Activated naive CD8-positive, alpha-beta T cell treated with anti-CD3 and anti-CD28 coated beads, Interleukin-2, amount 50 U/mL, for 24 hours (primary cell): ENCODE results near the gene CTIF.

Experiments
- ATAC-seq: fragments of 150-1000 bp; cut with Tn5 transposase; one replicate; pipeline ENCODE4 v1.10.0; 2021
- DNase-seq: peaks from one replicate; pipeline ENCODE4 v3.0.0; 2021
- H3K27ac Mint-ChIP-seq: one replicate; pipeline ENCODE4 v1.8.0; 2021; ENCODE audit warnings: mild to moderate bottlenecking, mixed read lengths
- H3K27me3 Mint-ChIP-seq: one replicate; pipeline ENCODE4 v1.8.0; 2021; ENCODE audit warnings: mixed read lengths
- H3K36me3 Mint-ChIP-seq: one replicate; pipeline ENCODE4 v1.8.0; 2021; ENCODE audit warnings: low read depth, mixed read lengths
- H3K4me1 Mint-ChIP-seq: one replicate; pipeline ENCODE4 v1.8.0; 2021; ENCODE audit warnings: mixed read lengths
- H3K4me3 Mint-ChIP-seq: one replicate; pipeline ENCODE4 v1.8.0; 2021; ENCODE audit warnings: mild to moderate bottlenecking, moderate library complexity, mixed read lengths
- H3K9me3 Mint-ChIP-seq: one replicate; pipeline ENCODE4 v1.8.0; 2021; ENCODE audit warnings: mixed read lengths

Gene CTIF

GRCh38 chr18:48582946-48583345 is 44.1 kb downstream of the CTIF start:
- Mint-ChIP-seq H3K4me1 (peaks cover 2% of the 10 kb centered on the region), H3K27me3 (peaks cover 3% of the 10 kb centered on the region), H3K27ac (no peak overlapping the region), H3K4me3 (no peak overlapping the region), H3K36me3 (peaks cover under 1% of the 10 kb centered on the region), H3K9me3 (peaks cover 8% of the 10 kb centered on the region)
- no peak for DNase-seq
- no peak for ATAC-seq

- no peak for ATAC-seq
- H3K4me3 Mint-ChIP-seq, result no peak overlapping the region
- H3K9me3 Mint-ChIP-seq, result peaks cover 3% of the 10 kb centered on the region
- no peak for DNase-seq
- peaks cover 3% of the 10 kb centered on the region for H3K27me3 Mint-ChIP-seq
- peaks cover 2% of the 10 kb centered on the region for H3K4me1 Mint-ChIP-seq
- H3K27ac Mint-ChIP-seq, result no peak overlapping the region
- H3K36me3 Mint-ChIP-seq, result no peaks in the 10 kb centered on the region
These were observed 44.7 kb downstream of the CTIF start for GRCh38 chr18:48583573-48583972.

- no peaks in the 10 kb centered on the region for H3K4me1 Mint-ChIP-seq
- no peaks in the 10 kb centered on the region for H3K9me3 Mint-ChIP-seq
- H3K36me3 Mint-ChIP-seq, result no peaks in the 10 kb centered on the region
- H3K27ac Mint-ChIP-seq, result no peak overlapping the region
- DNase-seq (no peak), ATAC-seq (no peak)
- no peak overlapping the region for H3K4me3 Mint-ChIP-seq
- peaks cover 1% of the 10 kb centered on the region for H3K27me3 Mint-ChIP-seq
These were observed 51.1 kb downstream of the CTIF start for GRCh38 chr18:48589797-48590519.

- no peaks in the 10 kb centered on the region for H3K36me3 Mint-ChIP-seq
- no peak for DNase-seq
- H3K4me1 Mint-ChIP-seq, result no peaks in the 10 kb centered on the region
These were observed 51.8 kb downstream of the CTIF start for GRCh38 chr18:48590678-48591077.

GRCh38 chr18:48592540-48593171 is 53.8 kb downstream of the CTIF start:
- Mint-ChIP-seq H3K4me3 (no peak overlapping the region), H3K9me3 (no peaks in the 10 kb centered on the region), H3K4me1 (no peaks in the 10 kb centered on the region), H3K36me3 (no peaks in the 10 kb centered on the region), H3K27me3 (peaks cover 1% of the 10 kb centered on the region), H3K27ac (no peak overlapping the region)
- DNase-seq, result no peak
- no peak for ATAC-seq

More at GRCh38 chr18:48590678-48591077, 51.8 kb downstream of the CTIF start:
- H3K27ac Mint-ChIP-seq, result no peak overlapping the region
- no peaks in the 10 kb centered on the region for H3K9me3 Mint-ChIP-seq
- no peak for ATAC-seq
- peaks cover 1% of the 10 kb centered on the region for H3K27me3 Mint-ChIP-seq
- H3K4me3 Mint-ChIP-seq, result no peak overlapping the region

- no peaks in the 10 kb centered on the region for H3K36me3 Mint-ChIP-seq
- H3K27ac Mint-ChIP-seq, result no peak overlapping the region
- no peaks in the 10 kb centered on the region for H3K9me3 Mint-ChIP-seq
- DNase-seq (no peak), ATAC-seq (no peak)
- H3K27me3 Mint-ChIP-seq, result no peaks in the 10 kb centered on the region
- H3K4me1 Mint-ChIP-seq, result no peaks in the 10 kb centered on the region
- H3K4me3 Mint-ChIP-seq, result no peak overlapping the region
These were observed 55.8 kb downstream of the CTIF start for GRCh38 chr18:48594471-48595094.

- DNase-seq (no peak), ATAC-seq (no peak)
- no peak overlapping the region for H3K27ac Mint-ChIP-seq
- no peaks in the 10 kb centered on the region for H3K4me1 Mint-ChIP-seq
- H3K36me3 Mint-ChIP-seq, result no peaks in the 10 kb centered on the region
- no peak overlapping the region for H3K4me3 Mint-ChIP-seq
- no peaks in the 10 kb centered on the region for H3K9me3 Mint-ChIP-seq
- H3K27me3 Mint-ChIP-seq, result no peaks in the 10 kb centered on the region
These were observed 56.9 kb downstream of the CTIF start for GRCh38 chr18:48595703-48596218.

GRCh38 chr18:48597110-48597509 is 58.3 kb downstream of the CTIF start:
- Mint-ChIP-seq H3K9me3 (no peaks in the 10 kb centered on the region), H3K27ac (no peak overlapping the region), H3K27me3 (no peaks in the 10 kb centered on the region), H3K4me1 (no peaks in the 10 kb centered on the region), H3K4me3 (no peak overlapping the region), H3K36me3 (no peaks in the 10 kb centered on the region)
- no peak for DNase-seq
- ATAC-seq, result no peak

- H3K36me3 Mint-ChIP-seq, result no peaks in the 10 kb centered on the region
- H3K4me3 Mint-ChIP-seq, result no peak overlapping the region
- H3K9me3 Mint-ChIP-seq, result peaks cover under 1% of the 10 kb centered on the region
- DNase-seq, result no peak
- ATAC-seq, result no peak
- H3K4me1 Mint-ChIP-seq, result no peaks in the 10 kb centered on the region
- H3K27ac Mint-ChIP-seq, result no peak overlapping the region
- no peaks in the 10 kb centered on the region for H3K27me3 Mint-ChIP-seq
These were observed 58.8 kb downstream of the CTIF start for GRCh38 chr18:48597671-48598070.

GRCh38 chr18:48599391-48599790 is 60.6 kb downstream of the CTIF start:
- no peak overlapping the region for H3K27ac Mint-ChIP-seq
- ATAC-seq, result no peak
- no peaks in the 10 kb centered on the region for H3K4me1 Mint-ChIP-seq

GRCh38 chr18:48600046-48600445 is 61.2 kb downstream of the CTIF start:
- no peak overlapping the region for H3K4me3 Mint-ChIP-seq

More at GRCh38 chr18:48599391-48599790, 60.6 kb downstream of the CTIF start:
- H3K9me3 Mint-ChIP-seq, result peaks cover 4% of the 10 kb centered on the region
- no peaks in the 10 kb centered on the region for H3K36me3 Mint-ChIP-seq
- no peaks in the 10 kb centered on the region for H3K27me3 Mint-ChIP-seq
- no peak for DNase-seq
- H3K4me3 Mint-ChIP-seq, result no peak overlapping the region

GRCh38 chr18:48600456-48601090 is 61.7 kb downstream of the CTIF start:
- Mint-ChIP-seq H3K27ac (no peak overlapping the region), H3K9me3 (peaks cover 4% of the 10 kb centered on the region), H3K4me3 (no peak overlapping the region), H3K36me3 (no peaks in the 10 kb centered on the region), H3K27me3 (no peaks in the 10 kb centered on the region), H3K4me1 (no peaks in the 10 kb centered on the region)
- DNase-seq, result no peak
- ATAC-seq, result no peak

More at GRCh38 chr18:48600046-48600445, 61.2 kb downstream of the CTIF start:
- DNase-seq (no peak), ATAC-seq (no peak)
- Mint-ChIP-seq H3K27ac (no peak overlapping the region), H3K4me1 (no peaks in the 10 kb centered on the region), H3K36me3 (no peaks in the 10 kb centered on the region), H3K9me3 (peaks cover 4% of the 10 kb centered on the region), H3K27me3 (no peaks in the 10 kb centered on the region)

- no peak for DNase-seq
- H3K36me3 Mint-ChIP-seq, result no peaks in the 10 kb centered on the region
- no peaks in the 10 kb centered on the region for H3K27me3 Mint-ChIP-seq
- peaks cover 4% of the 10 kb centered on the region for H3K9me3 Mint-ChIP-seq
- H3K4me1 Mint-ChIP-seq, result no peaks in the 10 kb centered on the region
- H3K27ac Mint-ChIP-seq, result no peak overlapping the region
- no peak for ATAC-seq
- no peak overlapping the region for H3K4me3 Mint-ChIP-seq
These were observed 62.5 kb downstream of the CTIF start for GRCh38 chr18:48601343-48601742.

- no peak overlapping the region for H3K27ac Mint-ChIP-seq
- H3K9me3 Mint-ChIP-seq, result peaks cover 4% of the 10 kb centered on the region
- H3K36me3 Mint-ChIP-seq, result no peaks in the 10 kb centered on the region
- ATAC-seq (no peak), DNase-seq (no peak)
- no peak overlapping the region for H3K4me3 Mint-ChIP-seq
- no peaks in the 10 kb centered on the region for H3K4me1 Mint-ChIP-seq
- no peaks in the 10 kb centered on the region for H3K27me3 Mint-ChIP-seq
These were observed 64.0 kb downstream of the CTIF start for GRCh38 chr18:48602759-48603390.
